OCI-LY7 (cell line): ENCODE measurements around the gene TNFAIP3.

Experiments
- EZH2phosphoT487 ChIP-seq: fragments of 200-600 bp; sonication (generic); IDR thresholded peaks from 2 replicates; pipeline ENCODE4 v1.6.1; 2018; ENCODE audit warnings: low read depth, borderline replicate concordance, mild to moderate bottlenecking, mixed run types, antibody characterized with exemption, low read length, moderate library complexity, mixed read lengths
- TF ChIP-seq, protein P1 (sequence below): fragments of 200-600 bp; sonication (generic); conservative IDR thresholded peaks from 2 replicates; pipeline ENCODE4 v1.5.1; 2014; ENCODE audit warnings: mild to moderate bottlenecking, antibody characterized with exemption, low read length, moderate library complexity, mixed read lengths

DNA sequence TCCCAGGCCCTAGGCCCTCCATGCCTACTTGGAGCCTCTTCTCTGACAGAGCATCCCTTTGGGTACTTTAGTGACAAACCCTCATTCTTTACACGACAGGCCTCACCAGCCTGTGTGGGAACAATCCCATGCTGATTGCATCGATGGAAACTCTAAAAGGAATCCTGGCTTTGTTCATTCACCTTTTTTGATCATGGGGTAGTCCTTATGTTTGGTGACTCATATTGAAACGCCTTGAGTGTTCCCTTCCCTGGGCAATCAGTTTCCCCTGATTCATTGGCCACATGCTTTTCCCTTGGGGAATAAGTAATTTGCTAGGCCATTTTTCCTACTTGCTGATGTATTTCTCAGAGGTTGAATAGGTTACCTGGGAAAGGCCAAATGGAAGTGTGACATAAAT lies 14.7 kb upstream of the TNFAIP3 start:
- TF ChIP-seq, protein P1, sequence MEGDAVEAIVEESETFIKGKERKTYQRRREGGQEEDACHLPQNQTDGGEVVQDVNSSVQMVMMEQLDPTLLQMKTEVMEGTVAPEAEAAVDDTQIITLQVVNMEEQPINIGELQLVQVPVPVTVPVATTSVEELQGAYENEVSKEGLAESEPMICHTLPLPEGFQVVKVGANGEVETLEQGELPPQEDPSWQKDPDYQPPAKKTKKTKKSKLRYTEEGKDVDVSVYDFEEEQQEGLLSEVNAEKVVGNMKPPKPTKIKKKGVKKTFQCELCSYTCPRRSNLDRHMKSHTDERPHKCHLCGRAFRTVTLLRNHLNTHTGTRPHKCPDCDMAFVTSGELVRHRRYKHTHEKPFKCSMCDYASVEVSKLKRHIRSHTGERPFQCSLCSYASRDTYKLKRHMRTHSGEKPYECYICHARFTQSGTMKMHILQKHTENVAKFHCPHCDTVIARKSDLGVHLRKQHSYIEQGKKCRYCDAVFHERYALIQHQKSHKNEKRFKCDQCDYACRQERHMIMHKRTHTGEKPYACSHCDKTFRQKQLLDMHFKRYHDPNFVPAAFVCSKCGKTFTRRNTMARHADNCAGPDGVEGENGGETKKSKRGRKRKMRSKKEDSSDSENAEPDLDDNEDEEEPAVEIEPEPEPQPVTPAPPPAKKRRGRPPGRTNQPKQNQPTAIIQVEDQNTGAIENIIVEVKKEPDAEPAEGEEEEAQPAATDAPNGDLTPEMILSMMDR: no peak
- no peak for TF ChIP-seq EZH2phosphoT487
